HG02973 (cell line): Measurements from ENCODE around the gene ADSS1.

Source experiments
- ATAC-seq: cut with Tn5 transposase; IDR thresholded peaks from one replicate; pipeline ENCODE4 v1.9.1; 2021; ENCODE audit warnings: moderate library complexity; ENCODE audit not compliant: unreplicated experiment

Gene ADSS1

DNA sequence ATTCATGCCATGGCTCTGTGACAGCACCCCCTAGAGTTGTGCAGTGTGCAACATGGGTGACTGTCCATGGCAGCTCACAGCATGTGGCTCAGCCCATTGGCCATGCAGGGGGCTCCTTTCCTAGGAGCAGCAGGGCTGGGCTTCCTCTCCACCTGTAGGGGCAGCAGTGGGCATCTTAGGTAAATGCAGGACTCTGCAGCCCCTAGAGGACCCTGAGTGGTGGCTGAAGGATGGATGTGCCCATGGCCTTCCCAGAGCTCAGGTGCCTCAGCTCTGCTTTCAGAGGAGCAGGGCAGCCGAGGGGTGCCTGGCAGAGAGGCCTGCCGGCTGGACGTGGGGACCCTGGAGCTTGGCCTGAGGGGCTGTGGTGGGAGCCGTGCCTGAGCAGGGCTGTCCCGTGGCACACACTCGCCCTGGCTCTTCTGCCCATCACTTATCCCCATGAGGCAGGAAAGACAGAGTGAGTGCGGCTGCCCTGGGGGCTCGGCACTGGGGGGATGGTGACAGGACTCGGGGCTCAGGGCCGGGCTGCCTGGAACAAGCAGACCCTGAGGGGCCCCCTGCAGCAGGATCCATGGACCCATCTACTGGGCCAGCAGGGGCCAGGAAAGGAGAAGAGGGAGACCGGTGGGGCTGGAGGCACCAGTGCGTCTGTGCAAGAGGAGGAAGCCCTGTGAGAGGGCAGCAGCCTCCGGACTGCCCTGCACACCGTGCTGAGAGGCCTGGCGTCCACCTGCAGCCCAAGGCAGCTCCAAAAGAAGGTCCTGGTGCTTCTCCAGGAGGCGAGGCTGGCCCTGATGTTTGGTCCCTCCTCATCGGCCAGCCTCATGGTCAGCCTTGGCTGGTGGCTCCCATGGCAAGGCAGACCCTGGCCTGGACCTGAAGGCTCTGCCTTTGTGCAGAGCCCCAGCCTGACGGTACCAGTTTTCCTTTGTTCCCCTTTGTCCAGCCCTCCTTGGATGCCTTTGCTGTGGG lies 7.6 kb downstream of the ADSS1 start:
- ATAC-seq, result no peak

DNA sequence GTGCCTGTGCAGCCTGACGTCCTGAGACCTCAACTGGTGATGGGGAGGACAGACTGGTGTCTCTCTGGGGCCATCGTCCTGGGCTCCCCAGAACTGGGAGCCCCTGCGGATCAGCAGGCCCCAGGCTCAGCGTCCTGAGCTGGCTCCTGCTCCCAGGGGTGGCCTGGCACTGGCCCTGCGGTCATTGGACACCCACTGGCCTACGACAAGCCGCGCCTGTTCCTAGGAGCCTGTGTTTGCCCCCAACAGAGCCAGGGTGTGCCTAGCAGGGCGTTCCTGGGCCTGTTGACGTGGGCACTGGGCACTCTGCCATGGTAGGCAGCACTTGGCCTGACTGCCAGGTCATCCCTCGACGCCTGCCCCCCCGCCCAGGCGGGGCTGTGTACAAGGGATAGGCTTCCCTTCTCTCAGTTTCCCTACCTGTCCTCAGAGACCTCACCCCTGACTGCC lies 8.4 kb downstream of the ADSS1 start:
- ATAC-seq, result no peak

DNA sequence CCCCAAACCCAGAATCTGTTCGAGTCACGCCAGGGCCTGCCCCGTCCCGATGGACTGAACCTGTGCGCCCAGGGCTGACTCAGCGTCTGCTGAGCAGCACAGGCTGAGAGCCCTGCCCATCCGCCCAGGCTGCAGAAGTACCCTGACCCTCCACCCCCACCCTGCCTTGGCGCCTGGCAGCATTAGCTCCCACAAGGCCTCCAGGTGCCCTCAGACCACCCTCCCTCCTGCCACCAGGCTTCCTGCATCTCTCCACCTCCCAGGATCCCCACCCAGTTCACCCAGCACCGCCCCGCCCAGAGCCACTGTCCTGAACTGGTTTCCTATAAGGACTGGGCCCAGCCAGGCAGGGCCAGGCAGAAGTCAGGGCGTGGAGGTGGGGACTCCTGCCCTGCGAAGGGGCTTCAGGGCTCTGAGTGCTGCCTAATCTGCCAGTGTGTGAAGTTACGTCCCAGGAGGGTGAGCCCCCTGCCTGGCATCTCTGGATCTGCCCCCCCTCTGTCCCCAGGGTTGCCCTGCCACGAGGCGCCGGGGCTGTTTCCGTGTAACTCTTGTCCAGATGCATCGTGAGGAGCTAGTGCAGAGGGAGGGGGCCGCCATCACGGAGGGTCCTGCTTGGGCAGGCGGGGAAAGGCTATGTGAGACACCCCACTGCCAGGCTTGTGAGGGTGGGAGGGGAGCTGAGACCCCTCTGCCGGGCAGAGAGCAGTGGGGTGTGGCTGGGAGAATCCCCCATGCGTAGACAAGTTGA lies 9.1 kb downstream of the ADSS1 start:
- no peak for ATAC-seq

DNA sequence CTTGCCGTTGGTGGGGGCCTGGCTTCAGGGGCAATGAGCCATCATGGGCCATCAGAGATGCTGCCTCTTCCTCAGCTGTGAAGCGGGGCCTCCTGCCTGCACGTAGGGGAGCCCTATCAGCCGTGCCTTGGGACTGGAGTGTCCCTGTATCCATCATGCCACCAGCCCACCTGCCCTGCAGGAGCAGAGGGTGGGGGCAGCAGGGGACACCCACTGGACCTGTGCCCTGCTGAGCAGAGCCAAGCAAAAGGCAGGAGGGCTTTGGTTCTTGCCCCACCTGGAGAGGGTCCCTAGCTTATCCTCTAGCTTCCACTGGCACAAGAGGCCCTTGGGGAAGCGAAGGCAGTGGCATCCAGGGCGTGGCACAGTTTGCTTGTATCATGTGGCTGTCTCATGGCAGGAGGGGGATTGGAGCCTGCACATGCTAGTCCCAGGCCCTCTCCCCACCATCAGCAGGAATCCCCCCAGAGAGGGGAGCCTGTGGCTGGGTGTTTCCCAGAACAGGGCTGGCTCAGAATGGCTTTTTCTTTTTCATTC lies 10.1 kb downstream of the ADSS1 start:
- no peak for ATAC-seq

DNA sequence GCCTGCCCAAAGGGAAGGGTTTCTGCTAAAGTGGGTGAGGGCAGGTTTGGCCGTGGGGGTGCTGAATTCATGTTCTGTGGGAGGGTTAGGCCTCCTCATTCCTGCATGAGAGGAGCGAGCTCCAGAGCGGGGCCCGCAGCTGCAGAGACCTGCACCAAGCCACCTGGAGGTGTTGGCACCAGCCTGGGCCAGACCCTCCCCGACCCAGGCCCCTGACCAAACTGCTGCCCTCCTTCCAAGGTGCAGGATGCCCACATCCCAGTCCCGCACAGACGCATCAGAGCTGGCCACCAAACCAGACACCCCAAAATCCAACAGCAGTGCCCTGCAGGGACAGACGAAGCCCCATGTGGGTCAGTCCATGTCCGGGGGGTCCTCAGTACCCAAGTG lies 10.6 kb downstream of the ADSS1 start:
- ATAC-seq, result no peak

DNA sequence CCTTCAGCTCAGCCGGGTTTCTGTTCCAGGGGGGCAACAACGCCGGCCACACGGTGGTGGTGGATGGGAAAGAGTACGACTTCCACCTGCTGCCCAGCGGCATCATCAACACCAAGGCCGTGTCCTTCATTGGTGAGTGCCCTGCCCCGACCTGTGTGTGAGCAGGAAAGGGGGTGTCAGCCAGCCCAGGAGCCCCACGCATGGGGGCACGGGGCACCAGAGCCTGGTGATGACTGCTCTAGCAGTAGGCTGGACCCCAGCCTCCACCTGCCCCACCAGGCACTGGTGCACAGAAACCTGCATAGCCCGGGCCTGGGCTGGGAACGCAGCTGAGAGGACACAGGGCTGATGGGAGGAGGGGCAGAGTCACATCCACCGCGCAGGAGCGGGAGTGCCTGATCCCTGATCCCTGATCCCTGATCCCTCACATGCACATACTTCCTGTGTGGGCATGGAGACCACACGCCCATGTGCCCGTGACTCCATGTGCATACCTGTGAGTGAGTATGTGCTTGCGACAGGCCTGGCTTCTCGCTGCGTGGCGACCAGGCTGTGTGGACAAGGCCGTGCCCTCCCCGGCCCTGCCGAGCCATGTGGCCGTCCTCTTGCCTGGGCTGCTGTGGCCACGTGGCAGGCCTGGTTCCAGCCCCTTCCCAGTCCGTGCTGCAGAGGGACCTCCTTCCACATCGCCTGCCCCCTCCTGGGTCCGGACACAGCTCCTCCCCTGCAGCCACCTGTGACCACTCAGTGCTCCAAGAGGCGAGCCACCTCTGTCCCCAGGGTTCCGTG lies 11.2 kb downstream of the ADSS1 start:
- no peak for ATAC-seq

DNA sequence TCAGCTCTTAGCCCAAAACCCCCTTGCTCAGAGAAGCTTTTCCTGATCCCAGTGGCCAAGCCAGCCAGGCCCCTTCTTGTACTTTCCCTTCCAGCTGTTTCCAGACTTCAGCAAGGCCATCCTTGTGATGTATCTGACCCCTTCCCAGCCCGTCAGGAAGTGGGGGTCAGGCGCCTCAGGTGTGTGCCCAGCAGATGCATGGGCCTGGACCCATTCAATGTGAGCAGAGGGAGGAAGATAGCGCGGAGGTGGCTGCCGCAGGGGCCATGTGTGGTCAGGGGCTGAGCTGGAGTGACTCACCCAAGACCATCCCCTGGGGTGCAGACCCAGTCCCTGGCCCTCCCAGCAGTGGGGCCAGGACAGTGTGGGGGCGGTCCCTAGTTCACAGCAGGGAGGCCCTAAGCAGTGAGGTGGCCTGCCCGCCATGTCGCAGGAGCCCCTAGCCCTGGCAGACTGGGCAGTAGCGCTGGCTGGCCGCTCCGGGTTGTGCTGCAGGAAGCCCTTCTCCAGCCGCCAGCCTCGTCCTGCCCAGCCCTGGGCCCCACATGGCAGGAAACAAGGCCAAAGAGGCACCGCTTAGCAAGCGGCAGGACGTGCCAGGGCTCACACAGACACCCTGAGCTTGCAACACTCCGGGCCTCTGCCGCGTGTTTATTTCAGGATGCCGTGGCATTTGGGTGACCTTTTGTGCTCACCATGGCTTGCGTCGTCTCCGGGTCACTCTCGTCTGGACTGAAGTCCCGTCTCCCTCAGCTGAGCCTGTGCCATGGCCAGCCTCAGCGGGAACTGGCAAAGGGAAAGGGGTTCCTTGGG lies 12.0 kb downstream of the ADSS1 start:
- ATAC-seq, result no peak

DNA sequence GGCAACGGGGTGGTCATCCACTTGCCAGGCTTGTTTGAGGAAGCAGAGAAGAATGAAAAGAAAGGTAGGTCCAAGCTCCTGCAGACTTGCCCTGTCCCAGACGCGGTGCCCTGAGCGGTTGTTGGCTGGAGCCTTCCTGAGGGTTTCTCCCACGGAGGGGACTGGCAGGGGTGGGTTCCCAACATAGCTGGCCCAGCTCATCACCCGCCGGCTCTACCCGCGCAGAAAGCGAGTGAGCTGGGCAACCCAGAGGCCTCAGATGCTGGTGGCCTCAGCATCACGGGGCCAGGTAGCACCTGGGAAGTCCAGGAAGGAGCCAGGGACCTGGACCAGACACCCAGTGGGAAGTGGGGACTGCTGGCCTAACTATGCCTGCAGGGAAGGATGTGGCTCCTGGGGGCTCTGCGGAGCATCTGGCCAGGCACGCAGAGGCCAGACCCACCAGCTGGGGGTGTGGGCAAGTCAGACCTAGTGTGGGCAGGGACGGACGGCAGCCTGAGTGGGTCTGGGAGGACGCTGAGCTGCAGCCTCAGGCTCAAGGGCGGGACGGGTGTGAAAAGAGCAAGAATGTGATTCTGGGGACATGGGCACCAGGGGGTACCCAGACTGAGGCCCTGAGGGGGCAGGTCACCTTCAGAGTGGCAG lies 14.5 kb downstream of the ADSS1 start:
- ATAC-seq, result no peak

DNA sequence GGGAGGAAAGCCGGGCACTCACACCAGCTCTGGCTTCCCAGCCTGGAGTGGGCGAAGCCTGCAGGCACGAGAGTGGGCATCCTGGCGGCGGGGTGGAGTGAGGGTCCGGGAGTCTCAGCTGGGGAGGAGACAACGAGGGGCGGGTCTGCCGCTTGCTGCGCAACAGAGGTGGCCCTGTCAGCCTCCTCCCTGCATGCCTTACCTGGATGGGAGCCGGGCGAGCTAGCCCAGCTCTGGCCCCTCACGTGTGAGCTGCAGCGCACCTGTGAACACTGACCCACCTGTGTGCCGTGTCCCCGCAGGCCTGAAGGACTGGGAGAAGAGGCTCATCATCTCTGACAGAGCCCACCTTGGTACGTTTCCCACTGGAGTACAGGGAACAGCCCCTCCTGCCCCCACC lies 15.0 kb downstream of the ADSS1 start:
- ATAC-seq, result no peak

DNA sequence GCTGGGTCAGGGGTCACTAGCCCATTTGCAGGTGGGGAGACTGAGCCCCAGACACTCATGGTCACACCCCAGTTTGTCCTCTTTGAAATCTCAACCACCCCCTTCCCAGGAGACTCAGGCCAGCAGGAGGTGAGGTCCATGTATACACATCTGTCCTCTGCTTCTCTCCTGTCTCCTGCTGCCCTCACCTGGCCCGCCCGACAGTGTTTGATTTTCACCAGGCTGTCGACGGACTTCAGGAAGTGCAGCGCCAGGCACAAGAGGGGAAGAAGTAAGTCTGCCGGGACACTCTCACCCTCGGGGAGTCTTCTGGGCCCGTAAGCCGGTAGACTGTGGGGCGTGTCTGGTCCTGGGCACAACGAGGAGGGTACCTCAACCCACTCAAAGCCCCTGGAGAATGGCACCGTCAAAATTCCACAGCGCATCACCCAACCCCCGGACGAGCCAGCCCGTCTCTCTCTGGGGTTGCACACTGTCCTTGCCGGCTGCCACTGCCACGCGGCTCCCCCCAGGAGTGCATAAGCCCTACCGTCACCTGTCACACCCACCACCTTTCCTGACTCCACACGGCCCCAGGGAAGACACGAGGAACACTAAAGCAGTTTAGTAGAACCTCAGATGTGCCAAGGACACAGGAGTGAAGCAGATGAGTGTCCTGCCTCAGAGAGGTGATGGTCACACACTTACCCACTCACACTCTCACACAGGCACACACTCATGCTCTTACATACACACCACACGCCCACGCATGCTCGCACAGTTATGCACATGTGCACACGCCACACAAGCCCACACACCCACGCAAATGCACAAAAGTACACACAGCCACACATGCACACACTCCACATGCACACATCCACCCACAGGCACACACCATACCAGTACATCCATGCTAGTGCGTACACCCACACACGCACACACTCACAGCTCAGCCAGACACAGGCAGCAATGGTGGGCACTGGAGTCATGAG lies 15.8 kb downstream of the ADSS1 start:
- ATAC-seq, result no peak

DNA sequence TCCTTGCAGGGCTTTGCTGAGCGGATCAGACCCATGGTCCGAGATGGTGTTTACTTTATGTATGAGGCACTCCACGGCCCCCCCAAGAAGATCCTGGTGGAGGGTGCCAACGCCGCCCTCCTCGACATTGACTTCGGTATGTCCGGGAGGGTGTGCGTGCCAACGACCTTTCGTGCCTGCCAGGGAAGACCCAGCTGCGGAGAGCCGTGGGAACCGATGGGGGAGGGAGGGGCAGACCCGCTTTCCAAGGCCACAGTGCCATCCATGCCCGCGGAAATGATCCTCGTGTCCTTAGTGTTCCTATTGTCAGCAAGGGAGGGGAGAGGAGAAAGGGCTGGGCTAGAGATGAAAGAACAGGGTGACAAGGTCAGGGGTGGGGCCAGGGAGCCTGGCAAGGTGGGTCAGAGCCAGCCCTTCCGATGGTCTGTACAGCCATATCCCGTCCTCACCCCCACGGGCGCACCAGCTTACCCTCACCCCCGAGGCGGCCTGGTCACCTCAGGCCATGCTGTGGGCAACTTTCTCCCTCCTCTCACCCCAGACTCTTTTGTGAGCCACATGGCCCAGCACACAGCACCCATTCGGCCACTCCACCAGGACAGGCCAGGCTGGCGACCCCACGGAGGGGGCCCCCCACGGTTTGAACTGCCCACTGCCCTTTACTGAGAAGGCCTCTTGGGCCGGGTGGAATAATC lies 17.2 kb downstream of the ADSS1 start:
- ATAC-seq, result no peak

DNA sequence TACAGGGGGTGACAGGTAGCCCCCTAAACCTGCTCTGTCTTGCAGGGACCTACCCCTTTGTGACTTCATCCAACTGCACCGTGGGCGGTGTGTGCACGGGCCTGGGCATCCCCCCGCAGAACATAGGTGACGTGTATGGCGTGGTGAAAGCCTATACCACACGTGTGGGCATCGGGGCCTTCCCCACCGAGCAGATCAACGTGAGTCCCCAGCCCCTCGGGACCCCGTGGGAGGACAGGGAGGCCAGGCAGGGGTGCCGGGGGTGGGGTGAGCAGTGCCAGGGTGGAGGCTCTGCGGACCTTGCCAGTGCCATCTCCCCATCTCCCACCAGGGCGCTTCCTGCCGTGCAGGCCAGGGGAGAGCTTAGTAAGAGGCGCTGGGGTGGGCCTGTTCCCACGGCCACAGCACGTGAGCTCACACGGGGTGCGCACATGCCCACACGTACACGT lies 17.8 kb downstream of the ADSS1 start:
- no peak for ATAC-seq

DNA sequence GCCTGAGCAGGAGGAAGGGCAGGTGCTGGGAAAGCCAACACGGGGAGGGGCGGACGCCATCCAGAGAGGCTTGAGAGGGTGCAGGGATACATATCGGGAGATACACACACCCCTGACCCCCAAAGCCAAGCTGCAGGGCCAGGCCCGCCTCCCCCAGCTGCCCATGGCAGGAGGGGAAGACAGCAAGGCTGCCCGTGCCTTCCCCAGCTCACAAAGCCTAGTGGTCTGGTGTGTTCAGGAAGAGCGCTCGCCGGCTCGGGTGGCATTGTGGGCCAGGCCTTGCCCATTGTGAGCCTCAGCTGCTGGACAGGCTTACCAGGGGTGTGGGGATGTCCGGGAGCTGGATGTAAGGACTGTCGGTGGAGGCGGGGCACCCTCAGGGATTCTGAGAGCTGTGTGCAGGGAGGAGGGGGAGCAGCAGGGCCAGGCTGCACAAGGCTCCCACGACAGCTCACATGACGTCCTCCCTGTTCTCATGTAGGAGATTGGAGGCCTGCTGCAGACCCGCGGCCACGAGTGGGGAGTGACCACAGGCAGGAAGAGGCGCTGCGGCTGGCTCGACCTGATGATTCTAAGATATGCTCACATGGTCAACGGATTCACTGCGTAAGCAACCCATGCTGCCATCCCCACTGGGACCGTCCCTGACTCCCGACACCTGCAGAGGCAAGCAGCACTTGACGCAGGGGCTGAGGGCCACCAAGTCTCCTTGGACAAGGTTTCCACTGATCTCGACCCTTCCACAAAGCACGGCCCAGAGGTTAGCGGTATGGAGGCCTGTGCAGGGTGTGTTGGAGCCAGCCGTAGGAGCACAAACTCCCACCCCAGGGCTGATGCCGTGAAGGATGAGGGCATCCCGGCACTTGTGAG lies 18.8 kb downstream of the ADSS1 start:
- ATAC-seq, result no peak

DNA sequence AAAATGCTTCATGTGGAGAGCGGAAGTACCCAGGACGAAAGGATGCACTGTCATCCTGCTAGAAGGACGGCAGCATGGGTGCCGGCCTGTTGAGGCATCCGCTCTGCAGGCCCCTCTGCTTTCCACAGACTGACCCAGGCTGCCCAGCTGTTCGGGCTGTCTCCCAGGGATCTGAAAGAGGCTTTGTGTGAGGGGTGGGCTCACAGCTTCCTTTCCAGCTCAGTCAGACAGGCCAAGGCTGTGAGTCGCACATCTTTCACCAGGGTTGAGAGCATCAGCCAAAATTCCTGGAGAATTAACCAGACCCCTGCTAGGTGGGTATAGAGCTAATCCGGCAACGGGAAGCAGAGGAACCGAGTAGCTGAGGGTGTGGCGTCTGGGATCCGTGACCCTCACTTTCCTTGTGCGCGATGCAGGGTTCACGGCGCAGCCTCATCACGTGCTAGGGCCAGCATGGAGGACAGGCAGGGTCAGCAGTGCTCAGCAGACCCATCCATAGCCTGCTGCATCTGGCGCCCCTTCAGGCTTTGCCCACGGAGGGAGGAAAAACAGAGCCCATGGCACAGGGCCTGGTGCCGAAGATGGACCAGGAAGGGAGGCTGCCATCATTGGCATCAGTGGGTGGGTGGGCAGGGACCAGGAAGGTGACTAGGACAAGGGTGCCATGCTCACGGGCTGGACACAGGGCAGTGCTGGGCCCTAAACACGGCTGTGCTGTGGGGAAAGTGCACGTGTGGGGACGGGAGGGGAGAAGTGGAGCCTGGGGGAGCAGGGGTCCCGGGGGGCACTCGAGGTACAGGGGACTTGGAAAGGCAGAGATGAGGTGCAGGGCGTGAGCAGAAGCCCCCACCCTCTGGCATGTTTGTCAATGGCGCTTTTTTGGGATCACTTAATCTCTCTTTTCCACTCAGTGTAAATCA lies 19.7 kb downstream of the ADSS1 start:
- no peak for ATAC-seq

DNA sequence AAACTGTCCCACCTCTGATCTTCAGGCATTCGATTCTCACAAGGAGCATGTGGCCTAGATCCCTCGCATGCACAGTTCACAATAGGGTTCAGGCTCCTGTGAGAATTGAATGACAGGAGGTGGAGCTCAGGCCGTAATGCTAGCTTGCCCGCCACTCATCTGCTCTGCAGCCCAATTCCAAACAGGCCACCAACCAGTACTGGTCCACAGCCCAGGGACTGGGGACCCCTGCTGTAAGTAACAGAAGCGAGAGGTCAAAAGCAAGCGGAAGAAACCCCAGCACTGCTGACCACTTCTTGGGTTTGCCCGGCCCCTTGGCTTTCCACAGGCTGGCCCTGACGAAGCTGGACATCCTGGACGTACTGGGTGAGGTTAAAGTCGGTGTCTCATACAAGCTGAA lies 20.5 kb downstream of the ADSS1 start:
- ATAC-seq, result no peak

DNA sequence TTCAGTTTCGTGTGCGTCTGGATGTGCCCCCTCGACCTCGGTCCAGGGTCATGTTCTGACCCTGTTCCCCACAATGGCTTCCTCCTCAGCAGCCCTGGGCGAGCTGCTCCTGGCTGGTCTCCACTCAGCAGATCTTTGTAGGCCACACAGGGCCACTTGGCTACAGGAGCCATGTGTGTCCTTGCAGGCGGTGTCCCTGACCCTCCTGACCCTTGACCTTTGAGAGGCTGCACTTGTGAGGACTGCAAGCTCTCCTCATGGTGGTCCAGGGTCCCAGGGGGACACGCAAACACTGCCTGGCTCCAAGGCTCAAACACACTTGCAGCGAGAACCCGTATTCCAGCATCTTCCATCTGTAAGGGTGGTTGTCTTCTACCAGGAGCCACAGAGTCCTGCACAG lies 21.4 kb downstream of the ADSS1 start:
- ATAC-seq, result no peak
